Cortex of kidney (tissue), 1 donor: ENCODE results near the gene GABPA.
"Not testable (repeated sequence)": the region's sequence is repeated elsewhere in the genome, so short reads cannot be mapped to it uniquely, and the experiment has no call there.

Source experiments
- DNase-seq: peaks from one replicate; lab custom pipeline; 2025; lab: John Stamatoyannopoulos, UW

Gene GABPA

DNA sequence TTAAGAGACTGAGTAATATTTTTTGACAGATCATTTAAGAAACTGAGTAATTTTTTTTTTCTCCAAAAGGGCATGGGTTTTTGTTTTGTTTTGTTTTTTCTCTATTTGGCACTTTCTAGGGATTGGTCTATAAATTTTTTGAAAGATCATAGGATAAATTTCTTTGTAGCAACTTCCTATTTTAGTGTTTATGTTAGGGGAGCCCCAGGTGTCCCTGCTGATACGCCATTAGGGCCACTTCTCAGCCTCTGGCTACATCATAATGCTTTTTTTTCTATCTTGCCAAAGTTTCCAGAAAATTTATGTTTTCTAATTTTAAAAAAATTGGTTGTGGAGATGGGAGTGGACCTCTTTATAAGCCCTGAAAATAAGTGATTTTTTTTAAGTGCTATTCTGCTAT lies 2.6 kb downstream of the GABPA start:
- no peak for DNase-seq

DNA sequence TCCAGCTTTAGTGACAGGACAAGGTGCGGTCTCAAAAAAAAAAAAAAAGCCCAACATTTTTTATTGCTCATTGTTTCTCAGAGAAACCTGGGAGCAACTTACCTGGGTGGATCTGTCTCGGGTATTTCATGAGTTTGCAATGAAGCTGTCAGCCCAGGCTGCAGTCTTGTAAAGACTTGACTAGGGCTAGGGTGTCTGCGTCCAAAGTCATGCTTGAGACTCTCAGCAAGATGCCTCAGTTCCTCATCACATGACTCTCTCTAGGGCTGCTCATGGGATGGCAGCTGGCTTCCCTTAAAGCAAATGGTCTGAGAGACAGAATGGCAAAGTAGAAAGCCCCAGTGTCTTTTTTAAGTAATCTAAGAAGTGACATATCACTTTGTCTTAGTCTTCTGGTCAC lies 8.1 kb downstream of the GABPA start:
- DNase-seq, result no peak

DNA sequence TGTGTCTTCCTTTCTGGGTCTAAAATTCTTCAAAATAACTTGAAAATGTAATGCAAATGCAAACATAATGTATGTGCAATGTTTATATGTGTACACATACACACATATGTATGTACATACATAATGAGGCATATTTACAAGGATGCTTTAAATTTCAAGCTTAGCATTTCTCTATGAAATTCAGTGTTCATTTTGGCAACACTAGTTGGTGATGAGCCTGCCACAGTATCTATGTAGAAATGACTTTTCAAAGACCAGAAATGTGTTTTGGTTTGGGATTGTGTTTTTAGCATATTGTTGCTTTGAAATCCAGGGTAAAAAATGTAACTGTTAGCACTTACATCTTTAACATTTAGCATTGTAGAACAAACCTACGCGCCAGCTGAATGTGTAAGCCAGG lies 10.1 kb downstream of the GABPA start:
- DNase-seq, result no peak

DNA sequence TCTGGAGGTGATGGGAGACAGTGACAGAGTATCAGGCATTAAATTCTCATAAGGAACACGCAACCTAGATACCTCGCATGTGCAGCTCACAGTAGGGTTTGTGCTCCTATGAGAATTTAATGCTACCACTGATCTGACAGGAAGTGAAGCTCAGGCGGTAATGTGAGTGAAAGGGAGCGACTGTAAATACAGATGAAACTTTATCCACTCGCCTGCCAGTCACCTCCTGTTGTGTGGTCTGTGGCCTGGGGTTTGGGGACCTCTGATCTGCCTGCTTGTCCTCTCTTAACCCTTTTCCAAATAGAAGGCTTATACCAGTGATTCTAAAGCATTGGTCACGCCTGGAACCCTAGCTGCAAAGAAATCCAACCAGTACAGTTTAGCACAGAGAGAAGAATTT lies 15.3 kb downstream of the GABPA start:
- DNase-seq, result no peak

DNA sequence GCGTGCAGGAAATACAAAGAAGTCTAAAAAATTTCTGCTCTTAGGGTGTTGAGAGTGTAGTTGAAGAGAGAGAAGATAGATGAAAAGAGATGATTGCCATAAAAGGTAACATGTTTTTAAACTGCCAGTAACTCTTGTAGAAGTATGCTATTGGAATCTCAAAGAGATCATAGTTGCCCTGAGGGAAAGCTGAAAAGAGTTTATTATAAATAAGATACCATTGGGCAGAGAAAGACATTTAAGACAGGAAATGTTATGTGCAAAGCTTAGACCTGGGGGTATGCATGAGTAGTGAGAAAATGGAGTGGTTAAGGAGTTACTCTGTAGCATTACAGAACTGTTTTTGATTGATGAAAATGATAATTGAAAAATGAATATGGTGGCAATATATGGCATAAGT lies 17.6 kb downstream of the GABPA start:
- no peak for DNase-seq

DNA sequence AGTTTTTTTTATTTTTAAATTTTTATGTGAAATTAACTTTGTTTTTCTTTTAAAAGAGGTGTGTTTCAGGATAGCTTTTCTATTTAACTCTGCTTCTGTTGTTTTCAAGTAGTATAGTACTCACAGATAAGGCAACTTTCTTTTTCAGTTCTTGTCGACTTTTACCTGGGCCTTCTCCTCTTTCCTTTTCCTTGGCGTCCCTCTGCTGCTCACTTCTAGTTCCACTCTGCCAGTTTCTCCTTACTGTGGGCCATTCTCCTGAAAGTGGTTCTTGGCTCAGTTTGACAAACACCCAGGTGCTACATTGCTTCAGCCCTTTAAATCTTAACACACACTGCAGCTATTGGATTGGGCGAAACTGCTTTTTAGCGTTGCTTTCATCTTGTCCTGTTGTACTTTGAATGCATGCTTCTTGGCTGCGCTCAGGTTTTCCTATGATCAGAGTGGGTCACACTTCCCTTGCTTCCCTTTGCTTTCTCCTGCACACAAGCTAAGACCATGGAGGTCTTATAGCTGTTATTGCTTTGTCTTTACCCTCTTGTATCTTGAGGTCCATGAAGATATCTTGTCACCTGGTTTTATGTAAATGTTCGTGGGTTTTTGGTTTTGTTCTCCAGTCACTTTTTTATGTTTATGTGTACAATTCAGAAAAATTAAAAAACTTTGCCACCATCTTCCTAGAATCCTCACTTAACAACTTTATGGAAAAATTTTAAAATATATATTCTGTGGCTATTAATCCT lies 21.6 kb downstream of the GABPA start:
- DNase-seq, result no peak

DNA sequence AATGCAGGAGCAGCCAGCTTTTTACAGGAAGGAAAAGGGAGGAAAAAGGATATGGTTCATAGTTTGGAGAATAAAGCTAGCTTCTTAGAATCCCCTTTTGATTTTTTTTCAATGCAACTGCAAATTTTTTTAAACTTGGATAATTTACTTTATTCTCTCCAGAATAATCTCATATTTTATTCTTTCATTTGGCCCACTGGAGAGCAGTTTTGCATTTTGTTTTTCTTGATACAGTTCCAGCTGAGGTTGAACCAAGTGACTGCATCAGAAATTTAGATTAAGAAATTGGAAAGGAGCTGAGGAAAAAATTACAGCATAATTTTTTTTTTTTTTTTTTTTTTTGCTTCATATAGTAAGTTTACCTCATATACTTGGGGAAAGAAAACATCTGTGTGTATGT lies 22.8 kb downstream of the GABPA start:
- no peak for DNase-seq

DNA sequence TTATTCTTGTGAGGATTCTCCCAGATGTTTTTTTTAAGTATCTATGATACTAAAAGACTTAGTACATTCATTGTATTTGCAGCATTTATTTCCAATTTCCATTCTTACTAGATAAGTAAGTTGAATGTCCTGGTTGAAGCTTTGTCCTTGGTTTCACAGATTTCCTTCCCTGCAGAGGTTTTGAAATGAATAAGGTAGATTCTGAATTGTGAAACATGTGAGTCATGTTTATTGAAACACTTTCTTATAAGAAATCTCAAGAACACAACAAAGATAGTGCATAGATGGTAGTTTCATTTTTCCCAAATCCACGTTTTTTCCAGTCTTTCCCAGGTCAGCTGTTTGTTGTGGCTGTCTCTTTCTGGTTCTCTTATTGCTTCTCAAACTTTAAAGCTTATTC lies 24.8 kb downstream of the GABPA start:
- no peak for DNase-seq

DNA sequence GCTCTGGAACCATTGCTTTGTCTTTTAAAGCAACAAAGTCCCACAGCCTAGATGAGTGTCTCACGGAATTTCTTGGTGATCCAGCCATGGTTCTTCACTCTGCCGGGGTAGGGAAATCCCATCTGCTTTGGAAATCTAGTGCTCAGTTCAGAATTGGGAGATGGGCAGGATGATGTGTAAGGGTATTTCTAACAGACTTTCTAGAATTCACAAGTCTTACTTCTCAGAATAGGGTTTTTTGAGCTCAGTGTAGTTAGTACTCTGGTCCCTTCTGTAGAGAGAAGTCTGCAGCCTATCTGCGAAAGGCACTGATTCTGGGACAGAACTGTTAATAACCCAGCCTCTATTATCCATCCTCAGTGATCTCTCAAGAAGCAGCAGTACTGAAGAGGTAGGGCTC lies 25.3 kb downstream of the GABPA start:
- DNase-seq, result no peak

DNA sequence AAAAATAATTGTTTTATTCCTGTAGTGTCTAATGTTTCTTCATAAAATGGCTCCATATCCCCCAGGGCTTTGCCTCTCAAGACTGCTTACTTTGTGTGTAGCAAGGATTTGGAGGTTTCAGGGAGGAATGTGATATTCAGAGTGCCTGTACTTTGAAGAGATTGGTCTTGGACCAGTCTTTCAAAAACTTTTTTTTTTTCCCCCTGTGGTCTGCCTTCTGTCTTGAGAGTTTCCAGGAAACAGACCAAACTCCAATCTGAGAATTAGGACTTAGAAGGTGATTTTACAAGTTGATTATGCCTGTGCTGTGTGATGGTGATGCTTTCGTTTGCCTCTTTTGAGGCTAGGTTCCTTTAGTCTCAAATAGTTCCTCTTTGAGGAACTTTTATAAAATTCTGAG lies 25.9 kb downstream of the GABPA start:
- DNase-seq, result no peak

DNA sequence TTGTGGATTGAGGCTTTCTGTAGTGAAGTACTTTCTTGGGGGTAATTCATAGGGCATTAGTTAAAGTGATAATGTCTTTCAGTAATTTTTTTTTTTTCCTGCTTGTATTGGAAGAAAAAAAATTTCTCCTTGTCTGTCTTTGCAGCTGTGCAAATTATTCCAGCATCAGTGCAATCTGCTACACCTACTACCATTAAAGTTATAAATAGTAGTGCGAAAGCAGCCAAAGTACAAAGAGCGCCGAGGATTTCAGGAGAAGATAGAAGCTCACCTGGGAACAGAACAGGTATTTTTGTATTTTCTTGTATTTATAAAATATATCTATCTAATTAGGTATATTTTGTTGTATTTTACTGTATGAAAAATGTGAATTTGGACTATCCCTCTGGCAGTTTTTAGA lies 29.3 kb downstream of the GABPA start:
- DNase-seq, result no peak

DNA sequence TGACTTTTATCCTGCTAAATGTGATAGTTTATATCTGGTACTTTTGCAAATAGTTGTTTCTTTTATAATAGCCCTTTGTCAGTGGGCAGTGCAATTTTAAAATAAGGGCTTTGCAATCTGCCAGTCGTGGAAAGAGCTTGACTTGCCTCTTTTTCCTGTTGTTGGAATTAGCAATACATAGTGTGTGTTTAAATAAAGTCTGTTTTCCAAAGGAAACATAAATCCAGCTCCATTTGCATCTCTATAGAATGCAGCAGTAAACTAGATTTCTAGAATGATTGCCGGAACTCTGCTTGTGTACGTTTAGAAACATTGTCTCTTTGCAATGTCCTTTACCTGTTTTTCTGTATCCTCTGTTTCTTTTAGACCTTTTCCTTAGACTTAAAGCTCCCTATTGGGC lies 33.1 kb downstream of the GABPA start:
- no peak for DNase-seq

DNA sequence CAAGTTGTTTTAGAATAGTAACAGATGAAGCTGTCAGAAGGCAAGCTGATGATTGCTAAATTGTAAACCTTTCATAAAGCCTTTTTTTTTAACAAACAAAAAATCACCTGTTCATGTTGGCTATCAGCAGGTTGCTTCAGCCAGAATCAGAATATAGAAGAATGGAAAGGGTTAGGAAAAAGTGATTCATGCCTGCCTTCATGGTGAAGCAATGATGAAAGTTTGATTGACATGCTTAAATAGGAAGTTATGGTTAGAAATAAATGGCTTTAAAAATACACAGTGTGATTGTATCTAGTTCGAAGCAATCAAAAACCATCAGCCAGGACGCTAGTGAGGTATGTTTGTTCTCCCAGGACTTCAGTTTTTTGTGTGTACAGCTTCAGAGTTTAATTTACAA lies 37.9 kb downstream of the GABPA start:
- DNase-seq, result no peak

DNA sequence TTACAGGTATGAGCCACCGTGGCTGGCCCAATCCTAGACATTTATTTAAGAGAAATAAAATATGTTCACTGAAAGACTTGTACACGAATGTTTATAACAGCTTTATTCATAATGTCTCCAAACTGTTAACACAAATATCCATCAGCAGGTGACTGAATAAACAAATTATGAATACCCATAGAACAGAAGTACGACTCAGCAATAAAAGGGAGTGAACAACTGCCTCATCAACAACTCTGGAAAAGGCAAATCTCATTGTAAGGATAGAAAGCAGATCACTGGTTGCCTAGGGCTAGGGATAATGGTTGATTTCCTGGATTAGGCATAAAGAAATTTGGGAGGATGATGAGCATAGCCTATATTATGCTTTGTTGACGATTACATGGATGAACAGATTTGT lies 41.7 kb downstream of the GABPA start:
- no peak for DNase-seq

DNA sequence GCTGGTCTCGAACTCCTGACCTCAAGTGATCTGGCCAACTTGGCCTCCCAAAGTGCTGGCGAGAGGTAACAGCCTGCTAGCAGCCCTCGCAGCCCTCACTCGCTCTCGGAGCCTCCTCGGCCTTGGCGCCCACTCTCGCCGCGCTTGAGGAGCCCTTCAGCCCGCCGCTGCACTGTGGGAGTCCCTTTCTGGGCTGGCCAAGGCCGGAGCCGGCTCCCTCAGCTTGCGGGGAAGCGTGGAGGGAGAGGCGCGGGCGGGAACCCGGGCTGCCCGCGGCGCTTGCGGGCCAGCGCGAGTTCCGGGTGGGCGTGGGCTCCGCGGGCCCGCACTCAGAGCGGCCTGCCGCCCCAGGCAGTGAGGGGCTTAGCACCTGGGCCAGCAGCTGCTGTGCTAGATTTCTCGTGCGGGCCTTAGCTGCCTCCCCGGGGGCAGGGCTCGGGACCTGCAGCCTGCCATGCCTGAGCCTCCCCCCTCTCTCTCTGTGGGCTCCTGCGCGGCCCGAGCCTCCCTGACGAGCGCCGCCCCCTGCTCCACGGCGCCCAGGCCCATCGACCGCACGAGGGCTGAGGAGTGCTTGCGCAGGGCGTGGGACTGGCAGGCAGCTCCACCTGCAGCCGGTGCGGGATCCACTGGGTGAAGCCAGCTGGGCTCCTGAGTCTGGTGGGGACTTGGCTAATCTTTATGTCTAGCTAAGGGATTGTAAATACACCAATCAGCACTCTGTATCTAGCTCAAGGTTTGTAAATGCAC lies 43.5 kb downstream of the GABPA start:
- not testable (repeated sequence) for DNase-seq

DNA sequence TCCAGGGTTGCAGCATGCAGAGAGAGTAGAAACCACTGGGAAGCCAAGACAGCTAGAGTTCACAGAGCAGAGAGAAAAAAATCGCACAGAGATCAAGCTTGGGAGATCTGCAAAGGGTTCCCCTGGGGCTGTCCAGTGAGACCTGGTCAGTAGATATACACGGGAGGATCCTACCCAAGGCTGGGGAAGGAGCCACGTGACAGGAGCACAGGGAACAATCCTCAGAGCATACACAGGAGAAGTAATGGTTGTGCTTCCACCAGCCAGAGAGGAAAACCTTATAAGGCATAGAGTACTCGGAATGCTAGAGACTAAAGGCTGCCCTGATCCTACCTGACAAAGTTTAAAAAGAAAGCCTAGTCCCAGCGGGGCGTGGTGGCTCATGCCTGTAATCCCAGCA lies 53.9 kb downstream of the GABPA start:
- DNase-seq, result no peak

DNA sequence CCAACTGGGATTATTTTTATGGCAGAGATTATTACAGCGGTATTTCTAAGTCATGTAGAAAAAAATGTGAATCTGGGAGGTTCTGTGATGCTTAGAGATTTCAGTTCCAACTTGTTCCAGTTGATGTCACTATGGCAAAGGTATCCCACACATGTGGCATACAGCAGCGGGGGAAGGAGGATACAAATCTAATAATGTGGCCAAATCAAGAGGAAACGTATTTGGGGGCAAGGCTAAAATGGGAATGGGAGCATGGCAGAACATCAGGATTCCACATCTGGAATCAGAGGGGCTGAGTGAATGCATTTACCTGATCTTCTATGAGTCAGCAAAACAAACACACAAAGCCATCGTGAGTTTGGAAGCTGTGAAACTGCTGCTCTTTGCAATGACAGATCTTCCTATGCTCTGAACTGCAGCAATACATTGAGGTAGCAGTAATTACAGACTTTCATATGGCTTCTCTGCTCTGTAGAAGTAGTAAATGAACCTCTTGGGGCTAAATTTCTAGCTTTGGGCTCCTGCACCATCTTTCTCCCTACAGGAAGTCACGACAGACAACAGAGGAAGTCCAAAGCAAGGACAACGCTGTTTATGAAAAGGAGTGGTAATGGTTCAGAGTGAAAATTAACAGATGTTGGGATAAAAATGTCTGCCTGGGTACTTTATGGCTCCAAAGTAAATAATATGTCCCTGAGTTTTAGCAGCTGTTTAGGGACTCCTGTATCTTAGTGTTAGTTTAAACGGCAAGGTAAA lies 55.5 kb downstream of the GABPA start:
- DNase-seq, result no peak

DNA sequence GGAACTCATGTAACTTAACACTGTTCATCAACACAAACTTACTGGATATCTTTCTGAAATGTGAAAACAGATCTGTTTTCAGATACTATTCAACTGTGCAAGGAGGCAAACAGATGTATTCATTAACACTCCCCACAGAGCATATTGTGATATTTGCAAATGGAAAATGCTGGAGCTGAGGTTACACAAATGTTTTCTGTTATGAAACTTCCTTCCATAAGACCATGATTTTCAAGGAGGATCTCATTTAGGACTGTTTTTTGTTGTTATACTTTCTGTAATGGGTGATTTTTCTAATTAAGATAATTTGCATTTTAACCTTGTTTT lies 56.1 kb downstream of the GABPA start:
- no peak for DNase-seq

DNA sequence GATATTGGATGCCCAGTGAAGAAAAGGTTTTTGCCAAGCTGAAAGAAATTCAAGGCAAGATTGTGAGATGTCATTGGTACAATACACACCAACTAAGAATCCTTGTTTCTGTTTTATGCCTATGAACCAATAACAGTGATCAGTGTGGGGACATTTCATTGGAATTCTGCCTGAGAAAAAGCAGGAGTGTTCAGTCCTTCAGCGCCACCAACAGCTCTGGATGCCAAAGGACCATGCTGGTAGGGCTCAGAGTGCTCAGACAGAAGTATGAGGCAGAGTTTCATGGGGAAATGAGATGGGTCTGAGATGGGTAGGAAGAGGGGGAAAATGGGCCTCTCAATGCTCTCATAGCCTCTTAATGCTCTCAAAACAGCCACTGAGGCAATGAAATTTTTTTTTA lies 56.5 kb downstream of the GABPA start:
- DNase-seq, result no peak

DNA sequence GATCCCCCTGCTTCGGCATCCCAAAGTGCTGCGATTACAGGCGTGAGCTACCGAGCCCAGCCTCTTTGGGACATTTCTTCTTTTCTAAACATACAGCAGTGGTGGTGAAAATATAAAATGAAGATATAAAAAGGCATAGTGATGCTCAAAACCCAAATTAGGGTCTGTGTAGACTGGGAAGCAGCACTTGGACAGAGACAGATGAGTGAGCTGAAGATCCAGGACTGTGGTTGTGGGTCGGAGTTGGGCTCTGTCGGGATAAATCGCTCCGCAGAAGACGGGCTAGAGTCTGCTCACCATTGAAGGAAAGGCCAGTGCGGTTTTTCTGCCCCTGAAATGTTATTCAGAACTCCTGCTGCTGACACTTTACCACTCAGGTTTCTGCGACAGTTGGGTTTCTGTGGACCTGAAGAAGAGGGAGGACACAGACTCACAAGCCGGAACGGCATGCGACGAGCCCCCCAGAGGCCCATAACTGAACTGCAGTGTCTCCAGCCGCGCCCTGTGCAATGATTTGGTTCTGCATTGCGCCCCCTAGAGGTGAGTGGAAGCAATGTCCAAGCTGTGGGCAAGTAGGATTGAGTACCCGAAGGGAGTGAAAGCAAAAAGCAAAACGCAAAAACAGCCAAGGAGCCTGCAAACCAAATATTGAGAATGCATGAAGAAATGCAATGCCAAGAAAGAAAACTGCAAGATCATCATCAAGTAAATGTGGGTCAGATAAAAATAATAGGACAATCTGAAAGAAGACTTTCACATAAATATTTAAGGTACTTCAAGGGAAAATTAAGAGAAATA lies 66.6 kb downstream of the GABPA start:
- DNase-seq, result no peak

DNA sequence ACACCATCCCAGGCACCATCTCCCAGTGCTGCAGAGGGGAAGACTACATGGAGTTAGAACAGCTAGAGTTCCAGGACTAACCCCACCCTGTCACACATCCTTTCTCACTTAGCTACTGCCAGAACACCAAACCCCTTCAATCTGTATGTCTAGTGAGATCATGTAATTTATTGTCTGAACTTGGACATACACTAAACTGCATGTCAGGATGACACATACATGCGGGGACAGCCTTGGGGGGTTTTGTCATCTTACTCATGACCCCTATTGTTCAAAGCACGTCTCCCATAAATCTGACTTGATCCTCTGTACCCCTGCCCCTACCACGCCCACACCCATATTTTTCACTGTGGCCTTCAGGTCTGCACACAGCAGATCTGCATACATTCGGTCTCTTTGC lies 71.3 kb downstream of the GABPA start:
- no peak for DNase-seq

DNA sequence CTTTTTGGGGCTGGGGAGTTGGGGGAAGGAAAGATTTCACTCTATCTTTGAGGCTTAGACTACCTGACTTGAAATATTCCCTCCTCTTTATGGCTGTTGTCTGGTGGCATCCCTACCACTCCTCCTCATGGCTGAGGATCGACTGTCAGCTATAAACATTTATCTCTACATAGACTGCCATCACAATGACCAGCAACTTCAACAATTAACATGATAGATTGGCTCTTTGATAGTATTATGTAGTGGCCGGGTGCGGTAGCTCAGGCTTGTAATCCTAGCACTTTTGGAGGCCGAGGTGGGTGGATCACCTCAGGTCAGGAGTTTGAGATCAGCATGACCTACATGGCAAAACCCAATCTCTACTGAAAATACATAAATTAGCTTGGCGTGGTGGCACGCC lies 72.4 kb downstream of the GABPA start:
- DNase-seq, result no peak
